ENCODE data around the gene IDH3G. TPM values are rescaled to one million over a fixed set of nuclear protein-coding genes. Genes with fewer than 3 reads are reported as not detected.

IDH3G gene
- polyA plus RNA-seq, 1 donor (not counting 4 experiments of a cell fraction or from before 2014, with no cell fraction given) = 44.7 TPM

GRCh38 chrX:153828308-153828707 lies 34.1 kb upstream of the IDH3G start:
- Histone ChIP-seq H3K4me3 (ENCODE audit: control insufficient read depth in 2 of 3, extremely low read depth in 1 of 3, insufficient read depth in 2 of 3, low read depth in 1 of 3, low read length in 3 of 3) (no peak overlapping the region), H3K9ac (ENCODE audit: control insufficient read depth, extremely low read depth, insufficient read depth, low read length) (no peak overlapping the region), H3K9me3 (ENCODE audit: control insufficient read depth, low read depth, low read length) (no peaks in the 10 kb centered on the region), H2AFZ (ENCODE audit: control insufficient read depth, low read length) (no peak overlapping the region), H3K27me3 (ENCODE audit: control insufficient read depth, extremely low read depth, insufficient read depth, low read length) (peaks cover 42% of the 10 kb centered on the region), H3K27ac (ENCODE audit: control insufficient read depth, insufficient read depth, low read length) (no peak overlapping the region), H3K9me1 (ENCODE audit: control insufficient read depth, extremely low read depth, insufficient read depth, low read length) (no peaks in the 10 kb centered on the region), H4K20me1 (ENCODE audit: control insufficient read depth, extremely low read depth, insufficient read depth, low read length) (no peaks in the 10 kb centered on the region), H3K4me1 (ENCODE audit: control insufficient read depth, extremely low read depth, insufficient read depth, low read length) (no peaks in the 10 kb centered on the region), H3K4me2 (ENCODE audit: control insufficient read depth, extremely low read depth, insufficient read depth, low read depth, low read length) (no peak overlapping the region), H3K79me2 (ENCODE audit: control insufficient read depth, insufficient read depth, low read length) (no peaks in the 10 kb centered on the region), H3K36me3 (ENCODE audit: control insufficient read depth in 2 of 2, extremely low read depth in 1 of 2, insufficient read depth in 2 of 2, low read length in 2 of 2) (no peaks in the 10 kb centered on the region)
- no peak for FAIRE-seq
- dilution Hi-C loops (cut with MboI; ENCODE audit: extremely low pct_ligation_motif_present, low sequenced_read_pairs) = no loop called here
- DNase-seq (ENCODE audit: low read depth, low spot score) = no peak
- TF ChIP-seq EZH2 (IDR thresholded peaks at IDR 0.05; ENCODE audit: low read length) = no peak
- TF ChIP-seq, protein P1, sequence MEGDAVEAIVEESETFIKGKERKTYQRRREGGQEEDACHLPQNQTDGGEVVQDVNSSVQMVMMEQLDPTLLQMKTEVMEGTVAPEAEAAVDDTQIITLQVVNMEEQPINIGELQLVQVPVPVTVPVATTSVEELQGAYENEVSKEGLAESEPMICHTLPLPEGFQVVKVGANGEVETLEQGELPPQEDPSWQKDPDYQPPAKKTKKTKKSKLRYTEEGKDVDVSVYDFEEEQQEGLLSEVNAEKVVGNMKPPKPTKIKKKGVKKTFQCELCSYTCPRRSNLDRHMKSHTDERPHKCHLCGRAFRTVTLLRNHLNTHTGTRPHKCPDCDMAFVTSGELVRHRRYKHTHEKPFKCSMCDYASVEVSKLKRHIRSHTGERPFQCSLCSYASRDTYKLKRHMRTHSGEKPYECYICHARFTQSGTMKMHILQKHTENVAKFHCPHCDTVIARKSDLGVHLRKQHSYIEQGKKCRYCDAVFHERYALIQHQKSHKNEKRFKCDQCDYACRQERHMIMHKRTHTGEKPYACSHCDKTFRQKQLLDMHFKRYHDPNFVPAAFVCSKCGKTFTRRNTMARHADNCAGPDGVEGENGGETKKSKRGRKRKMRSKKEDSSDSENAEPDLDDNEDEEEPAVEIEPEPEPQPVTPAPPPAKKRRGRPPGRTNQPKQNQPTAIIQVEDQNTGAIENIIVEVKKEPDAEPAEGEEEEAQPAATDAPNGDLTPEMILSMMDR (optimal IDR thresholded peaks at IDR 0.05 in 1 of 3, IDR thresholded peaks at IDR 0.05 in 1 of 3, conservative IDR thresholded peaks at IDR 0.05 in 1 of 3; ENCODE audit: extremely low read depth in 1 of 3, insufficient read depth in 2 of 3, low read length in 3 of 3) = no peak

GRCh38 chrX:153827903-153828302 lies 33.7 kb upstream of the IDH3G start:
- H3K27me3 ChIP-seq (ENCODE audit: control insufficient read depth, extremely low read depth, insufficient read depth, low read length) = peaks cover 41% of the 10 kb centered on the region
- no peak overlapping the region for H3K4me2 ChIP-seq (ENCODE audit: control insufficient read depth, extremely low read depth, insufficient read depth, low read depth, low read length)
- no peak overlapping the region for H2AFZ ChIP-seq (ENCODE audit: control insufficient read depth, low read length)
- FAIRE-seq (no peak), DNase-seq (ENCODE audit: low read depth, low spot score) (no peak)
- no peaks in the 10 kb centered on the region for H3K4me1 ChIP-seq (ENCODE audit: control insufficient read depth, extremely low read depth, insufficient read depth, low read length)
- H3K9me3 ChIP-seq (ENCODE audit: control insufficient read depth, low read depth, low read length) = no peaks in the 10 kb centered on the region
- no peaks in the 10 kb centered on the region for H3K36me3 ChIP-seq (ENCODE audit: control insufficient read depth in 2 of 2, extremely low read depth in 1 of 2, insufficient read depth in 2 of 2, low read length in 2 of 2)
- no peaks in the 10 kb centered on the region for H4K20me1 ChIP-seq (ENCODE audit: control insufficient read depth, extremely low read depth, insufficient read depth, low read length)
- H3K4me3 ChIP-seq (ENCODE audit: control insufficient read depth in 2 of 3, extremely low read depth in 1 of 3, insufficient read depth in 2 of 3, low read depth in 1 of 3, low read length in 3 of 3) = no peak overlapping the region
- no peak overlapping the region for H3K27ac ChIP-seq (ENCODE audit: control insufficient read depth, insufficient read depth, low read length)
- TF ChIP-seq EZH2 (IDR thresholded peaks at IDR 0.05; ENCODE audit: low read length) = no peak
- TF ChIP-seq, protein P1 (optimal IDR thresholded peaks at IDR 0.05 in 1 of 3, IDR thresholded peaks at IDR 0.05 in 1 of 3, conservative IDR thresholded peaks at IDR 0.05 in 1 of 3; ENCODE audit: extremely low read depth in 1 of 3, insufficient read depth in 2 of 3, low read length in 3 of 3) = no peak
- H3K9ac ChIP-seq (ENCODE audit: control insufficient read depth, extremely low read depth, insufficient read depth, low read length) = no peak overlapping the region
- dilution Hi-C loops (cut with MboI; ENCODE audit: extremely low pct_ligation_motif_present, low sequenced_read_pairs) = no loop called here
- H3K9me1 ChIP-seq (ENCODE audit: control insufficient read depth, extremely low read depth, insufficient read depth, low read length) = no peaks in the 10 kb centered on the region
- no peaks in the 10 kb centered on the region for H3K79me2 ChIP-seq (ENCODE audit: control insufficient read depth, insufficient read depth, low read length)
